Caco-2 (cell line): Measurements from ENCODE around the gene C11orf91. TPM values are rescaled to one million over a fixed set of nuclear protein-coding genes. Genes with fewer than 3 reads are reported as not detected.

ENCODE experiments used
- Bru-seq: library from RNA; stranded (reverse); fragments of 400-500 nt; gene quantifications from one replicate; lab custom pipeline; 2021; lab: Mats Ljungman, UMichigan
- BruChase-seq, 2 experiments: library from RNA; stranded (reverse); fragments of 400-500 nt; gene quantifications; one replicate each; lab custom pipeline; 2021; lab: Mats Ljungman, UMichigan
- BruUV-seq: library from RNA; stranded (reverse); fragments of 400-500 nt; replicated peaks from 2 replicates; lab custom pipeline; 2021; lab: Mats Ljungman, UMichigan
- CTCF ChIA-PET: fragments of 300-600 bp; sonication (Branson Sonifier 250); formaldehyde crosslinking; loops from one replicate; lab custom pipeline; 2022; ENCODE audit warnings: antibody characterized with exemption; lab: Charles Lee
- POLR2A ChIA-PET: fragments of 300-600 bp; sonication (Branson Sonifier 250); formaldehyde crosslinking; loops from one replicate; lab custom pipeline; 2022; ENCODE audit warnings: antibody characterized with exemption; lab: Charles Lee
- DNase-seq, 2 experiments: peaks; one replicate each; pipeline versions ENCODE4 v3.0.0 to v3.0.0-alpha.2; 2020 to 2022
- H3K27me3 ChIP-seq: replicated peaks from 2 replicates; pipeline ENCODE4 v1.6.0; 2011; ENCODE audit warnings: low read length; ENCODE audit not compliant: control insufficient read depth, insufficient read depth
- H3K36me3 ChIP-seq: 2 replicates; pipeline ENCODE4 v1.5.1; 2011; ENCODE audit warnings: low read length; ENCODE audit not compliant: control insufficient read depth, insufficient read depth
- H3K4me1 ChIP-seq: fragments of 250-450 bp; sonication (Bioruptor Pico); 2 replicates; pipeline ENCODE4 v1.5.1; 2020; ENCODE audit warnings: mild to moderate bottlenecking
- H3K4me3 ChIP-seq: 2 replicates; pipeline ENCODE4 v1.5.1; 2011; ENCODE audit warnings: low read depth, mild to moderate bottlenecking, control low read depth, low read length
- H3K9me3 ChIP-seq: fragments of 250-450 bp; sonication (Bioruptor Pico); 2 replicates; pipeline ENCODE4 v1.5.1; 2020; ENCODE audit warnings: mild to moderate bottlenecking, moderate library complexity
- H3K27ac Mint-ChIP-seq: one replicate; pipeline ENCODE4 v1.8.0; 2022; ENCODE audit warnings: mixed read lengths; ENCODE audit not compliant: unreplicated experiment
- H3K27me3 Mint-ChIP-seq: one replicate; pipeline ENCODE4 v1.8.0; 2022; ENCODE audit warnings: mixed read lengths; ENCODE audit not compliant: insufficient read depth, unreplicated experiment
- H3K36me3 Mint-ChIP-seq: one replicate; pipeline ENCODE4 v1.8.0; 2022; ENCODE audit warnings: mild to moderate bottlenecking, mixed read lengths; ENCODE audit not compliant: insufficient read depth, unreplicated experiment
- H3K4me1 Mint-ChIP-seq: one replicate; pipeline ENCODE4 v1.8.0; 2022; ENCODE audit warnings: low read depth, mixed read lengths; ENCODE audit not compliant: unreplicated experiment
- H3K4me3 Mint-ChIP-seq: one replicate; pipeline ENCODE4 v1.8.0; 2022; ENCODE audit warnings: mild to moderate bottlenecking, moderate library complexity, mixed read lengths; ENCODE audit not compliant: unreplicated experiment
- H3K9me3 Mint-ChIP-seq: one replicate; pipeline ENCODE4 v1.8.0; 2022; ENCODE audit warnings: mixed read lengths; ENCODE audit not compliant: unreplicated experiment
- CTCF ChIP-seq, 2 experiments: fragments of 200-600 bp in 1 of 2; IDR thresholded peaks; 1 replicate in 1 of 2; 2 replicates in 1 of 2; pipeline versions ENCODE4 v1.5.1 to v1.8.0; 2011 to 2022; ENCODE audit warnings: antibody characterized with exemption in 1 of 2, control low read depth in 1 of 2, inconsistent platforms in 1 of 2, low read depth in 1 of 2, low read length in 1 of 2, mild to moderate bottlenecking in 1 of 2, moderate library complexity in 1 of 2; ENCODE audit not compliant: insufficient read depth in 1 of 2, severe bottlenecking in 1 of 2, unreplicated experiment in 1 of 2
- intact Hi-C: fragments of 100-400 bp; cut with micrococcal nuclease; formaldehyde crosslinking; loops from one replicate; pipeline ENCODE4 v1.10.0; 2022; ENCODE audit not compliant: unreplicated experiment
- long read RNA-seq: library from polyadenylated mRNA; stranded (forward); transcript quantifications from one replicate; pipeline ENCODE4 v2.0.0, GENCODE V29; 2022
- total RNA-seq: library from RNA; stranded (reverse); gene quantifications from 2 replicates; pipeline ENCODE4 v1.2.3, GENCODE V29; 2022

Gene C11orf91
- total RNA-seq (not detected in 2 replicates), Bru-seq, nascent RNA (percentile 35 among the genes with signal in this experiment), BruChase-seq, experiment 1, labeled RNA remaining after a 2-hour chase (not detected), BruChase-seq, experiment 2, labeled RNA remaining after a 6-hour chase (percentile 33 among the genes with signal in this experiment)
- long read RNA-seq = 0 reads

DNA sequence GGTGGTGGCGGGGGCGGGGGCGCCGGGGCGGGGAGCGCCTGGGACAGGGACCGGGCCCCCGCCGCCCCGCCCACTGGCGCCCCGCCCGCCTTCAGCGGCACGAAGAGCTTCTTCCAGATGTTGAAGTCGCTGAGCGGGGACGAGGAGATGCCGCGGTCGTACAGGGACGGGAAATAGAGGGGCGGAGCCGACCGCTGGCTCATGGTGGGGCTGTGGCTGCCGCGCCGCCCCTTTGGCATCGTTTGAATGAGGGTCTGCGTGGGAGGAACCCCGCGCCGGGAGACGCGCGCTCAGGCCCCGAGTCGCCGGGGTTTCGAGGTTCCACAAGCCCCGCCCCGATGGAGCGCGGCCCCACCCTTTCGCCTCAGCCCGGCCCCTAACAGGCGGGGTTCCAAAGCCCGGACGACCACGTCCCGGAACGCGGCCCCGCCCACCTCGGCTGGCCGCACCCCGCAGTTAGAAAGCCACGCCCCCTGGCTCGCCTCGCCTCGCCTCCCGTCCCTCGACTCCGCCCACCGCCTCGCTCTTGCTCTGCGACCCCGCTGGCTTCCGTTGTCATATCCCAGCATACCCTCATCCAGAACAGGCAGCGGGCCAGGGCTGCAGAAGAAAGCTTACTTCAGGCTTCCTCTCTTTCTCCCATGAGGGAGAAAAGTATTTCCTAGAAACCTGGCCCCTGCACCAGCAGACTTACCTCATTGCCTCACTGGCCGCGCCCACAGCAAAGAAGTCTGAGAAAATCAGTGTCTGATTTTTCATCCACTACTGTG lies at the start of gene C11orf91:
Gene C11orf91, minus strand, starts transcription at position 325 of the 770 bp plus-strand sequence. Its CDS starts 86 bp downstream, at position 239.
- H3K4me3 Mint-ChIP-seq = peak within 1 kb of the TSS; percentile 85
- peaks cover 12% of the 10 kb centered on the region for H3K4me1 Mint-ChIP-seq
- TF ChIP-seq CTCF (IDR thresholded peaks at IDR 0.05; ENCODE audit: insufficient read depth in 1 of 2, low read depth in 1 of 2, low read length in 1 of 2, severe bottlenecking in 1 of 2, unreplicated experiment in 1 of 2) = no peak
- CTCF ChIA-PET = interaction anchor here (0.5 to 2.4 kb wide), 3 partner anchors 16 to 287 kb away, joined by 3 to 5 read pairs (median 4); no protein-coding TSS in a partner anchor
- Histone ChIP-seq H3K4me3 (peak within 1 kb of the TSS; percentile 85), H3K9me3 (no peaks in the 10 kb centered on the region), H3K4me1 (peaks cover 18% of the 10 kb centered on the region), H3K27me3 (no peaks in the 10 kb centered on the region), H3K36me3 (no peaks in the 10 kb centered on the region)
- POLR2A ChIA-PET = no interaction called here
- H3K27ac Mint-ChIP-seq = peak within 1 kb of the TSS; percentile 66
- intact Hi-C loops = loop anchor here (5.0 kb wide), 1 partner anchor 37 kb away; the partner anchor contains the start of gene CD59
- no peaks in the 10 kb centered on the region for H3K9me3 Mint-ChIP-seq
- BruUV-seq = no TSS peak
- peaks cover 2% of the 10 kb centered on the region for H3K27me3 Mint-ChIP-seq
- peaks cover 13% of the 10 kb centered on the region for H3K36me3 Mint-ChIP-seq
- peak; percentile 94 to 98 for DNase-seq

DNA sequence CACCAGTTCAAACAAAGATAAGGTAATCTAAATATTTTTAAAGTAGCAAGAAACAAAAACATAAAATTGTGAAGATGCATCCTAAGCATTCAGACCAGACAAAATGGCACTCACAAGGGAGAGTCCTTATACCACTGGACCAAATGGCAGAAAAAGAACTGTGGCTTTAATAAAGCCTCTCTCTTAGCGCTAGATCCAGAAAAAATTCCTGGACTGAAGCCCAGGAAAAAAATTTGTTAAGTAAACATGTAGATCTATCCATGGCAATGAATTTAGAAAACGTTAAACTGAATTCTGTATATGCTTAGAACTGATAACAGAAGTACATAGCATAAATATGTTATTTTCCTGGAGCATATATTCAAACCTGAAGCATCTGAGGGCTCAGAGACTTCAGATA lies 47.4 kb upstream of the C11orf91 start:
- H3K4me3 Mint-ChIP-seq = no peak overlapping the region
- peaks cover 3% of the 10 kb centered on the region; the same call in 1 of the 2 replicates for H3K36me3 ChIP-seq
- no peaks in the 10 kb centered on the region for H3K9me3 Mint-ChIP-seq
- BruUV-seq = no TSS peak
- H3K27ac Mint-ChIP-seq = no peak overlapping the region
- H3K4me3 ChIP-seq = no peak overlapping the region
- no peaks in the 10 kb centered on the region for H3K36me3 Mint-ChIP-seq
- ChIA-PET CTCF (no interaction called here), POLR2A (no interaction called here)
- intact Hi-C loops = no loop called here
- no peak for DNase-seq
- H3K4me1 Mint-ChIP-seq = peaks cover 6% of the 10 kb centered on the region
- no peak for TF ChIP-seq CTCF (IDR thresholded peaks at IDR 0.05; ENCODE audit: insufficient read depth in 1 of 2, low read depth in 1 of 2, low read length in 1 of 2, severe bottlenecking in 1 of 2, unreplicated experiment in 1 of 2)
- no peaks in the 10 kb centered on the region for H3K27me3 ChIP-seq
- no peaks in the 10 kb centered on the region for H3K4me1 ChIP-seq
- H3K9me3 ChIP-seq = no peaks in the 10 kb centered on the region
- H3K27me3 Mint-ChIP-seq = no peaks in the 10 kb centered on the region

DNA sequence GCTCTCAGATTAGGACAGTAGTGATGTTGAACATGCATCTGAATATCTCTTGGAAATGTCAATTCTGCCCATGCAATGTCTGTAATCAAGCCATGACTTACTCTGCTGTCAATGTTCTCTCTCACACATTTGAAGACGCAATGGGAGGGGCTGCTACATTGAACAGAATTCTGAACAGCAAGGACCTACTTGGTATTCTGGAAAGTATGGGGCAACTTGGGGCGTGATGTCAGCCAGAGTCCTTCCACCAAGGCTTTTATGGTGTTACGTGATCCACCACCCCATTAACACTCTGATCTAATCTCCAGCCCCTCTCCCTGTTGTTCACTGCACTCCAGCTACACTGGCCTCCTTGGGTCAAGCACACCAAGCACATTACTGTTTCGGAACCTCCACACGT lies 42.7 kb upstream of the C11orf91 start:
- Mint-ChIP-seq H3K27ac (no peak overlapping the region), H3K4me1 (peaks cover 6% of the 10 kb centered on the region), H3K27me3 (no peaks in the 10 kb centered on the region), H3K36me3 (no peaks in the 10 kb centered on the region), H3K9me3 (no peaks in the 10 kb centered on the region), H3K4me3 (no peak overlapping the region)
- H3K9me3 ChIP-seq = no peaks in the 10 kb centered on the region
- DNase-seq = no peak
- ChIA-PET CTCF (interaction anchor here (1.2 to 1.7 kb wide), 2 partner anchors 27 to 86 kb away, joined by 3 to 37 read pairs; no protein-coding TSS in a partner anchor), POLR2A (no interaction called here)
- H3K4me3 ChIP-seq = no peak overlapping the region
- no TSS peak for BruUV-seq
- no peaks in the 10 kb centered on the region for H3K27me3 ChIP-seq
- TF ChIP-seq CTCF (IDR thresholded peaks at IDR 0.05; ENCODE audit: insufficient read depth in 1 of 2, low read depth in 1 of 2, low read length in 1 of 2, severe bottlenecking in 1 of 2, unreplicated experiment in 1 of 2) = no peak
- no peaks in the 10 kb centered on the region for H3K4me1 ChIP-seq
- peaks cover 3% of the 10 kb centered on the region; the same call in 1 of the 2 replicates for H3K36me3 ChIP-seq
- intact Hi-C loops = loop anchor here (2.0 kb wide), 1 partner anchor 200 kb away; no protein-coding TSS in a partner anchor
